ENCODE results near the gene RNPEPL1.

The RNPEPL1 gene

DNA sequence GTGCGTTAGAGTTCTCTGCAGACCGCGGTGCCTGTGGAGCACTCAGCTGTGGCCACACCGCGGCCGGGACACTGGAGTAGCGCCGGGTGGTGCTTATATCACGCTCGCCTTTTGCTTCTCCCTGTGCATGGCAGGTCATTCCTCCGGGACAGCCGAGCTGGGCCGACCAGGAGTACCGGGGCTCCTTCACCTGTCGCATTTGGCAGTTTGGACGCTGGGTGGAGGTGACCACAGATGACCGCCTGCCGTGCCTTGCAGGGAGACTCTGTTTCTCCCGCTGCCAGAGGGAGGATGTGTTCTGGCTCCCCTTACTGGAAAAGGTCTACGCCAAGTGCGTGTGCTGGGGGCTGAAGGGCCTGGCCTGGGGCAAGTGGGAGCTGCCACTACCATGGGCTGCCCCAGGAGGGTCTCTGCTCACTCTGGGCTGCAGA, 22.4 kb downstream of the RNPEPL1 start:
- DNase-seq (ENCODE audit: low read depth in 2 of 2) = no peak

DNA sequence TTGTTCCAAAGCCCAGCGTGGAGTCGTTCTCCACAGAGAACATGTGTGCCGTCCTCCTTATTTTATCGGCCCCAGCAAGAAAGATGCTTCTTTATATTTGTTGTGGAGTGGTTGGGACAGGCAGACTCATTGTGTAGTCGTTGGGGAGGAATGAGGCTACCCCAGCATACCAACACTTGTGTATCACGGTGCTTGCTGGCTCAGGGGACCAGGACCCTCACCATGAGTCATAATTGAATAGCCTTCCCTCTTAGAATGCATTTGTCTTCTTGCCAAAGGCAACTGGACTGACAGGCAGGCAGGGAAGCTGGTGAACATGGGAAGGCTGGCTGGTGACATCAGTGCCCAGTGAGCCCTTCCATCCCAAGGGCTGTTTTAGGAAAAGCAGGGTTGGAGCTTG, 22.9 kb downstream of the RNPEPL1 start:
- DNase-seq (ENCODE audit: low read depth in 2 of 2) = no peak

DNA sequence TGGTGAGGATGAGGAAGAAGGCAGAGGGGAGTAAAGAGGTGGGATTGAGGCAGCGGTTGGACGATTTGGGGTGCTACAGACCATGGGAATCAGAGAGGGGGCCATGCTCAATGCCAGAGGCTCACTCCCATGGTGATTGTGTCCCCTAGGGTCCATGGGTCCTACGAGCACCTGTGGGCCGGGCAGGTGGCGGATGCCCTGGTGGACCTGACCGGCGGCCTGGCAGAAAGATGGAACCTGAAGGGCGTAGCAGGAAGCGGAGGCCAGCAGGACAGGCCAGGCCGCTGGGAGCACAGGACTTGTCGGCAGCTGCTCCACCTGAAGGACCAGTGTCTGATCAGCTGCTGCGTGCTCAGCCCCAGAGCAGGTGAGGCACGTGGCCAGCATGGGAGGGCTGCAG, 23.5 kb downstream of the RNPEPL1 start:
- no peak for DNase-seq (ENCODE audit: low read depth in 2 of 2)

DNA sequence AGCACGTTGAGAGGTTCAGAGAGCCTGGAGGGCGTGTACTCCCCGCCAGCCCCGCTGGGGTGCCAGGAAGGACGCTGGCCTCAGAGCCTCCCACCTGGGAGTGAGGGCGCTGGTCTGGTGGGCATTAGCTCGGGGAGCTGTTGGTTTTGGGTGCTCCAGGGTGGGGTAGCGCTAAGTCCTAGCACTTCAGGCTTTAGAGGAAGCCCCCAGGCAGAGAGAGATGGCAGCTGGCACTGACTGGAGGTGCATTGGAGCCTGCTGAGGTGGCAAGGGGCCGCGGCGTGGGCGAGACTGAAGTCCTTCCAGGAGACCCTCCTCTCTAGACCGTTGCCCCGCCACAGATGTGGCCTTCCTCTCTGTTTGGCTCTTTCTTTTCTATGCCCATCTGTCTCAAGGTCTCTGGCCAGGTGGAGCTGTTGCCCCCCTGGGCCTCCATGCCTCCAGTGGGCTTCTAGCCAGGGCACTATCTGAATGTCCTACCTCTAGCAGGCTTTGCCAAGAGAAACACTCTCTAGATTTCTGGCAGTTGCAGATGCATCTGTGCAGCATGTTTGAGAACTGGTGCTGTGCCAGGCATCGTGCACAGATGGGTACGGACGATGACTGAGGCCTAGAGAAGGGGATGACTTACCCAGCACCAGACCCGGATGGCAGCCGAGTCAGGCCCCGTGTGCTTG, 24.9 kb downstream of the RNPEPL1 start:
- DNase-seq (ENCODE audit: low read depth in 2 of 2) = no peak

DNA sequence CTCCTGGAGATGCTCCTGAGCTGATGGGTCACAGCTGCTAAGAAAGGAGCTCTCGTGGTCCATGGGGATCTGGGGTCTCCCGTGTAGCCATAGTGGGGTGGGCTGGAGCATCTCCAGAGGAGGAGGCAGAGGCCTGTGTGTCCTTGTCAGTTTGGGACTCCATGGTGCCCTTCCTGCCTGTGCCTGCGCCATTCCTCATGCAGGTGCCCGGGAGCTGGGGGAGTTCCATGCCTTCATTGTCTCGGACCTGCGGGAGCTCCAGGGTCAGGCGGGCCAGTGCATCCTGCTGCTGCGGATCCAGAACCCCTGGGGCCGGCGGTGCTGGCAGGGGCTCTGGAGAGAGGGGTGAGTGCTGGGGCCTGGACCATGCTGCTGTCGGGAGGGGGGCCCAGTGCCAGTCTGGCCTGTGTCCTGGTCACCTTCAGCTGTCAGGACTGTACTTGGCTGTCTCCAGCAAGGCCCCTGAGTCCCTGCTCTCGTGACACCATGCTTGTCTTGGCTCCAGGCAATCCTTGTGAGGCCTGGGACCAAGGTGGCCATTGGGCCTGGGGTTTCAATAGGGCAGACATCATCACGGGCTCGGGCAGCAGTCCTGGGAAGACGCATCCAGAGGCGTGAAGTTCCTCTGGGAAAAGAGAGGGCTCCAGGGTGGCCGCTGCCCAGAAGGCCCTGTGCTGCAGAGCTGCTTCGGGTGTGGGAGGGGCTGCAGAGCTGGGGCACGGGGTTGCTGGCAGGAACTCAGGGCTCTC, 25.6 kb downstream of the RNPEPL1 start:
- DNase-seq (ENCODE audit: low read depth in 2 of 2) = no peak

DNA sequence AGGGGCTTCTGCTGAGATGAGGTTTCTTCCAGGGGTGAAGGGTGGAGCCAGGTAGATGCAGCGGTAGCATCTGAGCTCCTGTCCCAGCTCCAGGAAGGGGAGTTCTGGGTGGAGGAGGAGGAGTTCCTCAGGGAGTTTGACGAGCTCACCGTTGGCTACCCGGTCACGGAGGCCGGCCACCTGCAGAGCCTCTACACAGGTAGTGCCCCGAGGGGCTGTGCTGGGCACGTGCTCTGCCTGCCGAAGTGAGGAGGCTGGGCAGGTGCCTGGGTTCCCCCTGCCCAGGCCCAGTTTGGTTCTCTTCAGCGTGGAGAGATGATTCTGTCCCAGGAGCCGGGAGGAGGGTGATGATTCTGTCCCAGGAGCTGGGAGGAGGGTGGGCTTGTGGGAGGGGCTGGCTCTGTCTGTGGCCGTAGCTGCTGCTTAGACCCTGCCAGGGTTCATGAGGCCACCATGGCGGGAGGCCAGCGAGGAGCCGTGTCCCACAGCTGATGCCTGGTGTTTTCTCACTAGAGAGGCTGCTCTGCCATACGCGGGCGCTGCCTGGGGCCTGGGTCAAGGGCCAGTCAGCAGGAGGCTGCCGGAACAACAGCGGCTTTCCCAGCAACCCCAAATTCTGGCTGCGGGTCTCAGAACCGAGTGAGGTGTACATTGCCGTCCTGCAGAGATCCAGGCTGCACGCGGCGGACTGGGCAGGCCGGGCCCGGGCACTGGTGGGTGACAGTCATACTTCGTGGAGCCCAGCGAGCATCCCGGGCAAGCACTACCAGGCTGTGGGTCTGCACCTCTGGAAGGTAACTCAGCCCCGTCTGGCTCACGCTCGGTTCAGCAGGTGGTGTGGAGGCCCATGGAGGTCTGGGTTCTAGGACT, 26.5 kb downstream of the RNPEPL1 start:
- no peak for DNase-seq (ENCODE audit: low read depth in 2 of 2)

DNA sequence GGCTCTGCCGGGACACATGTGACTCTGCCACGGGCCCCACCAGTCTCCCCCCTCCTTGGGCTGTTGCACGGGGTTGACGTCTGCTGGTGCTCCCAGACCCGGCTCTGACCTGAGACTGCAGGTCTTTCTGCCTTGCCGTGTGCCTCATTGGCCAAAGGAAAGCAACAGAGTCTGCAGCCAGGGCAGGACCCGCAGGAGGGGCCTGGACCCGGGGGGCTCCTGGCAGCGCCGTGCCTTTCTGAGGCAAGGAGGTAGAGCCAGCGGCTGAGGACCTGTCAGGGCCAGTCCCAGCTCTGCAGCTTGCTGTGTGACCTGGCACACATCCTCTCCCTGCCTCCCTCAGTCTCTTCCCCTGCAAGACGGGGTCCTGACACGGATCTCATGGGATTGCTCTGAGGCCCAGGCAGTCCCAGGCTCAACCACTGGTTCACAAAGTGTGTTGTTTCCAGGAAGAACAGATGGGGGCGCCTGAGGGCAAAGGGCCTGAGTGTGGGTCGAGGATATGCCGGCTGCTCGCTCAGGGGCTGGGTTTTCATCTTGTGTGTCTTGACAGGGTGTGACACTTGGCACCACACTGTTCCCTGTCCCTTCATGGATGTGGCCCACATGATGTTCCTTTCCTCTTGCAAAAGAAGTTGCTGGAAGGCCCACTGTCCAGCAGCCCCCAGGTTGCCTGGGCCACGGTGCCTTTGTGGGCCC, 27.2 kb downstream of the RNPEPL1 start:
- no peak for DNase-seq (ENCODE audit: low read depth in 2 of 2)

DNA sequence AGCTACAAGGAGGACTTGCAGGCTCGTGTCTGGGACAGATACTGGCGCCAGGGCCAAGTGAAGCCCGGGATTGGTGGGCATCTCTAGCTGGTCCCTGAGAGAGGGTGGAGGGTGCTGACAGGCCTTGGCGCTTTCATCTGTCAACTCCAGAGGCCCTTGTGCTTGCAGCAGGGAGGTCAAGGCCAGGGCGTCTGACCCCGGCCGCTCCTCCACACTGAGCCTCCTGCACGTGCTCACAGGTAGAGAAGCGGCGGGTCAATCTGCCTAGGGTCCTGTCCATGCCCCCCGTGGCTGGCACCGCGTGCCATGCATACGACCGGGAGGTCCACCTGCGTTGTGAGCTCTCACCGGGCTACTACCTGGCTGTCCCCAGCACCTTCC, 27.8 kb downstream of the RNPEPL1 start:
- no peak for DNase-seq (ENCODE audit: low read depth in 2 of 2)

DNA sequence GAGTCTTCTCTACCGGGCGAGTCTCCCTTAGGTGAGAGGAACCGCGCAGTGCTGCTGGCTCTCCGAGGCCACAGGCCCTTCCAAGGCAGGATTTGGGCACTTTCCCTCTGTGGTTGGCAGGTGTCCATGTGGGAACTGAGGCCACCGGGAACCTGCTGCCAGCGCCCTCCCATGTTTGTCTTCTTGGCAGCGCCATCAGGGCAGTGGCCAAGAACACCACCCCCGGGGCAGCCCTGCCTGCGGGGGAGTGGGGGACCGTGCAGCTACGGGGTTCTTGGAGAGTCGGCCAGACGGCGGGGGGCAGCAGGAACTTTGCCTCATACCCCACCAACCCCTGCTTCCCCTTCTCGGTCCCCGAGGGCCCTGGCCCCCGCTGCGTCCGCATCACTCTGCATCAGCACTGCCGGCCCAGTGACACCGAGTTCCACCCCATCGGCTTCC, 28.2 kb downstream of the RNPEPL1 start:
- DNase-seq (ENCODE audit: low read depth in 2 of 2) = no peak

DNA sequence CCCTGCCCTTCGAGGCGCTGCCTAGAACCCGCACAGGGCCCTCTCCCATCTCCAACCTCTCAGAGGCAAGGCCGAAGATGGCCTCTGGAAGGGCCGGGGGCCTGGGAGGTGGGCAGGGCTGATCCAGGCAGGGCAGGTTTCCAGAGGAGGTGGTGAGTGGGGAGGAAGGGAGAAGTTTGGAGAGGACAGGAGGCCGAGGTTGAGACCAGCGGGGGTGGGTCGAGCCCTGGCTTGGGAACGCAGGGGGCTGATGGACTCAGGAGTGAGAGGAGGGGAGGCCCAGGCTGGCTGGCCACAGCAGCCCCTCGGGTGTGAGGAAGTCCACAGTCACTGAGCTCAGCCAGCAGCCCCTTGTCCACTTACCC, 28.8 kb downstream of the RNPEPL1 start:
- DNase-seq (ENCODE audit: low read depth in 2 of 2) = no peak

DNA sequence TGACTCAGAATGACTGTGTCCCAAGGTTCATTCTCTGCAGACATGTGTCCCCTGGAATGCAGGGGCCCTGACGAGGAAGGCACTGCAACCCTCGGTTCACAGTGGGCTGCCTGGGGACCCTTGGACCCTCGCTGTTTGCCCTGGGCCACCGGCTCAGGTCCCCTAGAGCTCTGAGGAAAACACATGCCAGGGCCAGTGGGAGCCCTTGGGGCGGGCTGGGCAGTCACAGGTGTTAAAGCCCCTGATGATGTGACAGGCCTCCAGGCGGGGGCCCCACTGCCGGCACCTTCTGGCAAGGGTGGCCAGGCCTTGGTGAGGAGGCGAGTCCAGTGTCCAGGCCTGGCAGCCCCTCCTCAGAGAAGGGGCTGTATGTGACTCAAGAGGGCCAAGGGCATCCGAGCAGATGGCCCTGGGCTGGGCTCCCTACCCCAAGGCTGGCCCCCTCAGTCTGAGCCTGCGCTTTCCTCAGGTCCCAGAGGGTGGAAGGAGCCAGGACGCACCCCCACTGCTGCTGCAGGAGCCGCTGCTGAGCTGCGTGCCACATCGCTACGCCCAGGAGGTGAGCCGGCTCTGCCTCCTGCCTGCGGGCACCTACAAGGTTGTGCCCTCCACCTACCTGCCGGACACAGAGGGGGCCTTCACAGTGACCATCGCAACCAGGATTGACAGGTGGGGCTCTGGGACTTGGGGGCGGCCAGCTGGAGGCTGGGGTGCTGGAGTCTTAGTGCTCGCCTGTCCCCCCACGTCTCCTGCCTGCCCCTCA, 29.3 kb downstream of the RNPEPL1 start:
- DNase-seq (ENCODE audit: low read depth in 2 of 2) = no peak

DNA sequence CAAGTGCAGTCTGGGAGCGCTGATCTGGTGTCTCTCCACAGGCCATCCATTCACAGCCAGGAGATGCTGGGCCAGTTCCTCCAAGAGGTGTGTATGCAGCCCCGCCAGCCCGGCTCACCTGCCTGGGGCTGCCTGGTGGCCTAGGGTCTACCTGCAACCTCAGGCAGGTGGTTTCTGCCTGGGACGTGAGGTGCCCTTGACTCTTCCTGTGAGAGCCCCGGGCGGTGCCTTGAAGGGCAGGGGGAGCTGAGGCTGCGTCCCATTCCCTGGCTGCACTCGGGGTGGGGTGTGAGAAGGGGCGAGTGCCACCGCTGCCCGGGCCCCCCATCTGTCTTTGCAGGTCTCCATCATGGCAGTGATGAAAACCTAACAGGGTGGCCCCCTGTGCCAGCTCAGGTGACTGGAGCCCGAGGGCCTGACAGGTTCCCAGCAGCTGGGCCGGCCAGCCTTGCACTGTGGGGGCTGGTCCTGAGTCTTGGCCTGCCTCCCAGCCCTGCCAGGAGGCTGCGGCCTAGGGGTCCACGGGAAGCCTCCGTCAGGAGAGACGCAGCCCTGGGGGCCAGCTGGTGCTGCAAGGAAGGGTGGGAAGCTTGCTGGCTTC, 30.1 kb downstream of the RNPEPL1 start:
- no peak for DNase-seq (ENCODE audit: low read depth in 2 of 2)

DNA sequence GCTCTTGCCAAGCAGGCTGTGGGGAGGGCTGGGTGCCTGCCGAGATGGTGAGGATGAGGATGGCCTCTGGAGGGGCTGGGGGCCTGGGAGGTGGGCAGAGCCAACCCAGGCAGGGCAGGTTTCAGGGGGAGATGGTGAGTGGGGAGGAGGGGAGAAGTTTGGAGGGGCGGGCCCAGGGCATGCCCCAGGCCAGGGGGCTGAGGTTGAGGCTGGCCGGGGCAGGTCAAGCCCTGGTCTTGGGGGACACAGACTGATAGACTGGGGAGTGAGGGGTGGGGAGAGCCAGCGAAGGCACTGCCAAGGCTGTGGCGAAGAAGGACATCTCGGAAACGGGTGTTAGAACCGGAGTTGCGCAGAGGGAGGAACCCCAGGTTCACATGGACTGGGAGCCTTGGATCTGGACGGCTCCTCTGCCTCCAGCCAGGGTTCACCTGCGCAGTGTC, 30.9 kb downstream of the RNPEPL1 start:
- DNase-seq (ENCODE audit: low read depth in 2 of 2) = no peak

DNA sequence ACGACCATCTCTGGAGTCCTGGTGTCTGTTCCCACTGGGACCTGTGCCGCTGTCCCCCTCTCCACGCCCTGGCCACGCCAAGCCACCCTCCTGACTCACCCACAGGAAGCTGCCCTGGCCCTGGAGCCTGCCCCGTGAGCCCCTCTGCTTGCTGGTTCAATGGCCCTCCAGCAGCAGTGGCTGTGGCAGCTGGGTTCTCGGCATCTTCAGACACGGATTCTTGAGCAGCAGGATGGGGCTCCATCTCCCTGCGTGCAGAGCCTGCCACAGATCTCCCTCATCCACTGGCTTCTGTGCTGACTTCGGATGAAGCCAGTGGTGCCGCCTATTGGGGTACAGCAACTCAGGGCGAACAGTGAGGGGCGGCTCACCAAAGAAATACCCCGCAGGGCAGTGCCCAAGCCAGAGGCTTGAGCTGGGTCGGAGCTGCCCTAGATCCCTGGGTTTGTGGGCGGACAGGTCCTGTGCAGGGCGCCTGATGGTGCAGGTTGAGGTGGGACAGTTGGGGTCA, 32.2 kb downstream of the RNPEPL1 start:
- no peak for DNase-seq (ENCODE audit: low read depth in 2 of 2)

DNA sequence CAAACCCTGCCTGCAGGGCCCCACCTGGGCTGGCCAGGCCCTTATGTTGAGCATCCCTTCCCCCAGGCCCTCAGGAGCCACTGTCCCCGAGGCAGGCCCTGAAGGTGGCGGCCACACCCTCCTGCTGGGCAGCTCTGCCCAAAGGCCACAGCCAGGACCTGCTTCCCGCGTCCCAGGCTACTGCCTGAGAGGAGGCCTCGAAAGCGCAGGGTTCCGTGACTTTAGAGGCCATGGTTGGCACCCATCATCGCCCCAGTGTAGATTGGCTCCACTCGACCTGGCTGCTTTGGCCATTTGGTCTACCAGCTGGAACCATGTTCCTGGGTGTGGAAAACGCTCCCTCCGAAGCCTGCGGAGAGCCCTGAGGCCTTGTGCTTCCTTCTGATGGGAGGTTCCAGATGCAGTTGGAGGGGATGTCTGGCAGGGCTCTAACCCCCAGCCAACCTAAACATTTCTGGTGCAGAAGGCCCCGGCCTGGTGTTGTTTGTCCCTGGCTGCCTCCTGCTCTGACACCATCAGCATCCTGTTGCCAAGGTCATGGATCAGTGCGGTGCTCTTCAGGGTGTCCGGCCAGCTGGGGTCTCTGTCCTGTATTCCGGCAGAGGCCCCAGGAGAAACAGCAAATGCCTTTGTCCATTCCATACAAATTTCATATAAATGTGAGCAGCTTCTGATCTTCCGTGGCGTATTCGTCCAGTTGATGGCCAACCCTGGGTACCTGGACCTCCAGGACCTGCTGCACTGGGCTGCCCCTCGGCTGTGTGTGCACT, 33.0 kb downstream of the RNPEPL1 start:
- no peak for DNase-seq (ENCODE audit: low read depth in 2 of 2)

DNA sequence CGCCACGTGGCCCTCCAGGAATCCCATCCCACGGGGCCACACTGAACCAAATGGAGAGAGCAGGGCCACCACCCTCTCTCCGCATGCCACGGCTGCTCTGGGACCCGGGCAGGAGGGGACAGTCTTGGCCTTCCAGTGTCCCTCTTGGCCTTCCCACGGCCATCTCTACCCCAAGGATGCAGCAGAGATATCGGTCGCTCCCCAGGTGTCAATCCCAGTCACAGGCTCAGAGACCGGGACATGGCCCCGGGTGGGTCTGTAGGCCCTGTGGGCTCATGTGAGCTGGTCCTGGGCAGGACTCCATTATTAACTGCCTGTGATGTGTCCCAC, 33.5 kb downstream of the RNPEPL1 start:
- DNase-seq (ENCODE audit: low read depth in 2 of 2) = no peak

DNA sequence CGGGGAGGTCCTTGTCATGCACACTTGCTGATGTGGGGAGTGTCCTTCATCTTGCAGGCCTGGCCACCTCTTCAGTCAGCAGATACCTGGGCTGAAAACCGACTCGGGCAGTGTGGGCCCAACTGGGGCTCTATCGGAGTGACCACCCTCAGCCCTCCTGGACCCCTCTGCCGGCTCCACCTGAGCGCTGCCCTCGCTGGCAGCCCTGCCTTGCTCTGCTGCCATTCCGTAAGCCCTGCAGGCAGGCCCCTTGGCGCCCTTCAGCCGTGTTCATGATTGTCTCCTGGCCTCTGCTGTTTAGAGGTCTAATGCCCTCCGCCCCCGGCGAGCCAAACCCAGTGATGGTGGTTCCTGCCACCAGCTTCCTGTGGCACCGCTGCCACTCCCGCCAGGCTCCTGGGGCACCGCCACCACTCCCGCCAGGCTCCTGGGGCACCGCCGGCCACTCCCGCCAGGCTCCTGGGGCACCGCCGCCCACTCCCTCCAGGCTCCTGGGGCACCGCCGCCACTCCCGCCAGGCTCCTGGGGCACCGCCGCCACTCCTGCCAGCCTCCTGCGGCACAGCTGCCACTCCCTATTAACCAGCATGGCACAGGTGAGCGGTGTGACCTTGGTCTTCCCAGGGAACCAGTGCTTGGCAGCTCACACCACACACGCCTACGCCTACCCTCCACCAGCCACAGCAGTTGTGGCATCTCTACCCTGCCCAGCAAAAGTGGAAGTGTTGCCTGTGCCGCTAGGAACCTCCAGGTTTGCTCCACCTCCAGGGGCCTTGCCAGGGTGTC, 34.2 kb downstream of the RNPEPL1 start:
- DNase-seq (ENCODE audit: low read depth in 2 of 2) = no peak

DNA sequence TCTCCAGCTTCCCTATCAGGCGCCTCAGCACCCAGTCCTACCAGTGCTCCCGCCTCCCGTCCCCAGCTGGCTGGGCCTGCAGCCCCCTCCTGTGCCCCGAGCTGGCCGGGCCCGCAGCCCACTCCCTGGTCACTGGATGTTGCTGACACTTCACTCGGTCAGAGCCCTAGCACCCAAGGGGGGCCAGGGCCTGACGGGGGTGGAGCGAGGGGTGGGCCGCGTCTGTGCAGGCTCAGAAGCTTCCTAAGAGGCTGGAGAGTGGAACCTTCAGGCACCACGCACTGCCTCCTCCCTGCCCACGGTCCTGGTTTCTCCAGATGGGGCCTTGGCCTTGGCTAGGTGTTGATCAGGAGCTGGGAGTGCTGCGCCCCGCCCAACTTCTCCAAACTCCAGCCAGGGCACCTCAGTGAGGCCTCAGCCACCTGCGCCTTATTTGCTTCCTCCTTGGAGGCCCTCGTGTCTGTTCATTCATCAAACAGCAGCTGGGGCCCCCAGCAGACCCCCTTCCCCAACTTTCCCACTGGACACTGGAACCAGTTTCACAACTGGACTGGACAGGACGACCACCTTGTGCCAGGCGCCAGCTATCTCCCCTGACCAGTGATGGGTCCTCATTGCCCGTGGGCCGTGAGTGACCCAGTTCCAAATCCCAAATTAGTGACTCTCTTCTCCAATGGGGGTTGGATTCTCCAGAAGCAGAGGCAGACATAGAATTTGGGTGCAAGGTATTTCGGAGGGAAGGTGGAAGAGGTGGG, 35.0 kb downstream of the RNPEPL1 start:
- no peak for DNase-seq (ENCODE audit: low read depth in 2 of 2)
